Endothelial cell of umbilical vein (primary cell): ENCODE measurements around the gene SPSB2. TPM values are rescaled to one million over a fixed set of nuclear protein-coding genes. Genes with fewer than 3 reads are reported as not detected.

Experiments used
- BruUV-seq: library from RNA; stranded (reverse); fragments of 400-500 nt; replicated peaks from 2 replicates; lab custom pipeline; 2021; lab: Mats Ljungman, UMichigan
- CTCF ChIA-PET: fragments of 300-600, 350-600 bp; sonication (Branson Sonifier 250); formaldehyde crosslinking; loops from one replicate; lab custom pipeline; 2021; ENCODE audit warnings: antibody characterized with exemption, inconsistent platforms; lab: Charles Lee
- POLR2A ChIA-PET: fragments of 300-600, 350-600 bp; sonication (Branson Sonifier 250); formaldehyde crosslinking; loops from one replicate; lab custom pipeline; 2021; ENCODE audit warnings: antibody characterized with exemption, inconsistent platforms; lab: Charles Lee
- DNase-seq: peaks from one replicate; pipeline ENCODE4 v3.0.0-alpha.2; 2011; ENCODE audit warnings: low read depth, low spot score
- FAIRE-seq: peaks from 2 replicates; lab custom pipeline; 2011; peaks lifted over from hg19 to GRCh38; lab: Jason Lieb, UNC
- H2AFZ ChIP-seq: 2 replicates; pipeline ENCODE4 v1.6.0; 2012; ENCODE audit warnings: low read depth, low read length, control low read depth, inconsistent platforms
- H3K27ac ChIP-seq: 2 replicates; pipeline ENCODE4 v1.5.1; 2011; ENCODE audit warnings: low read depth, mild to moderate bottlenecking, control low read depth, low read length, moderate library complexity; ENCODE audit not compliant: insufficient read depth
- H3K27me3 ChIP-seq, 2 experiments: 2 replicates each; pipeline versions ENCODE4 v1.6.0 to v1.6.1; 2011; ENCODE audit warnings: low read length in 2 of 2, mixed read lengths in 1 of 2; ENCODE audit not compliant: control insufficient read depth in 2 of 2, insufficient read depth in 2 of 2
- H3K36me3 ChIP-seq, 2 experiments: 2 replicates in 1 of 2; 3 replicates in 1 of 2; pipeline ENCODE4 v1.5.1; 2011; ENCODE audit warnings: low read length in 2 of 2, mild to moderate bottlenecking in 1 of 2, moderate library complexity in 1 of 2; ENCODE audit not compliant: control insufficient read depth in 2 of 2, insufficient read depth in 2 of 2; ENCODE audit errors: extremely low read depth in 1 of 2
- H3K4me1 ChIP-seq: 3 replicates; pipeline ENCODE4 v1.5.1; 2011; ENCODE audit warnings: mild to moderate bottlenecking, low read length; ENCODE audit not compliant: control insufficient read depth, insufficient read depth; ENCODE audit errors: extremely low read depth
- H3K4me2 ChIP-seq: 2 replicates; pipeline ENCODE4 v1.6.1; 2011; ENCODE audit warnings: low read length, control low read depth, mixed read lengths; ENCODE audit not compliant: insufficient read depth
- H3K4me3 ChIP-seq, 3 experiments: fragments of 200-600 bp in 1 of 3; sonication (generic), shearing (Covaris generic) in 1 of 3; replicated peaks in 1 of 3; 2 replicates each; pipeline ENCODE4 v1.5.1; 2011 to 2016; ENCODE audit warnings: control low read depth in 3 of 3, low read length in 3 of 3, mild to moderate bottlenecking in 2 of 3, inconsistent platforms in 1 of 3, low read depth in 1 of 3, moderate library complexity in 1 of 3; ENCODE audit not compliant: insufficient read depth in 1 of 3
- H3K79me2 ChIP-seq: 2 replicates; pipeline ENCODE4 v1.6.0; 2012; ENCODE audit warnings: low read length, inconsistent platforms; ENCODE audit not compliant: control insufficient read depth, insufficient read depth
- H3K9ac ChIP-seq: replicated peaks from 2 replicates; pipeline ENCODE3; 2011; ENCODE audit warnings: low read length, control low read depth; ENCODE audit not compliant: insufficient read depth; ENCODE audit errors: extremely low read depth
- H3K9me1 ChIP-seq: replicated peaks from 3 replicates; pipeline ENCODE4 v1.6.0; 2011; ENCODE audit warnings: mild to moderate bottlenecking, low read length; ENCODE audit not compliant: control insufficient read depth, insufficient read depth; ENCODE audit errors: extremely low read depth
- H3K9me3 ChIP-seq: replicated peaks from 2 replicates; pipeline ENCODE4 v1.5.1; 2012; ENCODE audit warnings: low read length, inconsistent platforms; ENCODE audit not compliant: control insufficient read depth, insufficient read depth
- H4K20me1 ChIP-seq: replicated peaks from 2 replicates; pipeline ENCODE3; 2011; ENCODE audit warnings: mild to moderate bottlenecking, low read length; ENCODE audit not compliant: control insufficient read depth, insufficient read depth; ENCODE audit errors: extremely low read depth
- EZH2 ChIP-seq: IDR thresholded peaks from 2 replicates; pipeline ENCODE4 v1.6.1; 2012; ENCODE audit warnings: borderline replicate concordance, low read depth, mild to moderate bottlenecking, moderate library complexity, low read length, inconsistent platforms; ENCODE audit not compliant: severe bottlenecking
- FOS ChIP-seq: IDR thresholded peaks from 2 replicates; pipeline ENCODE4 v1.6.1; 2011; ENCODE audit warnings: mild to moderate bottlenecking, low read length, moderate library complexity, borderline replicate concordance; ENCODE audit not compliant: insufficient read depth
- GATA2 ChIP-seq: IDR thresholded peaks from 2 replicates; pipeline ENCODE4 v1.7.0; 2011; ENCODE audit warnings: low read depth, mild to moderate bottlenecking, moderate library complexity, mixed read lengths, low read length; ENCODE audit not compliant: insufficient read length, insufficient read depth
- JUN ChIP-seq: IDR thresholded peaks from 2 replicates; pipeline ENCODE4 v1.6.1; 2011; ENCODE audit warnings: borderline replicate concordance, low read depth; ENCODE audit not compliant: insufficient read length, insufficient read depth
- MYC ChIP-seq: IDR thresholded peaks from one replicate; pipeline ENCODE4 v1.6.1; 2011; ENCODE audit warnings: mild to moderate bottlenecking, low read depth, low read length
- POLR2A ChIP-seq: IDR thresholded peaks from 2 replicates; pipeline ENCODE4 v1.6.1; 2012; ENCODE audit warnings: low read depth, mild to moderate bottlenecking, control low read depth, low read length
- POLR2AphosphoS5 ChIP-seq: IDR thresholded peaks from 2 replicates; pipeline ENCODE4 v1.6.1; 2012; ENCODE audit warnings: low read depth, mild to moderate bottlenecking, control low read depth, low read length, moderate library complexity; ENCODE audit not compliant: insufficient read depth
- dilution Hi-C: fragments of 300-500 bp; cut with MboI; formaldehyde crosslinking; loops from one replicate; pipeline ENCODE4 v1.15.0; 2019; ENCODE audit warnings: low sequenced_read_pairs; ENCODE audit not compliant: extremely low pct_ligation_motif_present
- intact Hi-C: fragments of 100-400 bp; cut with micrococcal nuclease; formaldehyde crosslinking; loops from one replicate; pipeline ENCODE4 v1.10.0; 2022
- polyA plus RNA-seq, 4 experiments: library from polyadenylated mRNA; depleted of rRNA in 3 of 4; stranded (reverse) in 3 of 4; unstranded in 1 of 4; fragments of >200 nt; gene quantifications; 2 replicates each; pipeline versions ENCODE4 v1.2.1 to v1.2.3, GENCODE V29; 2011 to 2012; ENCODE audit warnings: missing spikeins in 1 of 4
- total RNA-seq: library from RNA; stranded (reverse); gene quantifications from 2 replicates; pipeline ENCODE4 v1.2.3, GENCODE V29; 2021
- TF ChIP-seq, protein P1 (sequence below), 2 donors: IDR thresholded peaks; 1 replicate in 1 of 2; 2 replicates in 1 of 2; pipeline ENCODE4 v1.5.1; 2011; ENCODE audit warnings: low read length in 2 of 2, mild to moderate bottlenecking in 2 of 2, moderate library complexity in 2 of 2, control low read depth in 1 of 2, inconsistent platforms in 1 of 2, low read depth in 1 of 2; ENCODE audit not compliant: insufficient read depth in 1 of 2; ENCODE audit errors: extremely low read depth in 1 of 2
- TF ChIP-seq, protein P2 (sequence below): IDR thresholded peaks from 2 replicates; pipeline ENCODE4 v1.6.1; 2011; ENCODE audit not compliant: insufficient read depth, insufficient read length

The SPSB2 gene
- total and polyA plus RNA-seq, 2 donors (not counting 3 experiments of a cell fraction or from before 2014, with no cell fraction given) = 3.8 to 6.9 TPM

DNA sequence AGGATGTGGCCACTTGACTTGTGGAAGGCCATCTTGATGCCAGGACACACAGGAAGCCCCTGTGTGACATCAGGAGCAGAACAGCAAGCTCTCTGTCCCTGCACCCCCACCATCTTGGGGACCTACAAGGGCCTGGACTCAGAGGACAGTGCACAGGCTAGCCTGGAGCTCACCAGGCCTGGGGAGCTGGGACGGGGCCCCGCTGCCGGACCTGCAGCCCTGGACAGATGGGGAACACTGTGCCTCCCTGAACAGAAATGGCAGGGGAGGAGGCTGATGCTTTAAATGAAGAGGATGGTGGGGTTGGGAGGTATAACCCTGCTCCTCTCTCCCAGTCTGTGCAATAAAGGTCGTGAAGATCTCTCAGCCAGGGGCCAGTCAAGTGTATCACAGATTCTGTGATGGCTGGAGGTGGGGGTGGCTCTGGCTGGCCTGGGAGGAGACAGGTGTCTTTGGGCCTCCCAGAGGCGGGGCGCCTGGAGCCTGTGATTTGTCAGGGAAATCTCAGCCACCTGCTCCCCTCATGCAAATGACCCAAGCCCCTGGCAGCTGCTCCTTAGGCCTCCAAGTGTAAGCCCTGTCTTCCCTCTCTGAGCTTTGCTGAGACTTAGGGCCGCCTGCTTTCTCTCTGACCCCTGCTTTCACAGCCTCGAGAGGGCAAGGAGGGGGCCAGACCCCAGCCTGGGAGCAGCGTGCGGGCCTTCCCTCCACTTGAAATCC lies 33.5 kb downstream of the SPSB2 start:
- H3K9me1 ChIP-seq = no peaks in the 10 kb centered on the region
- no peak overlapping the region for H3K9ac ChIP-seq
- H4K20me1 ChIP-seq = no peaks in the 10 kb centered on the region
- TF ChIP-seq POLR2AphosphoS5 = no peak
- H3K4me2 ChIP-seq = no peak overlapping the region
- no peaks in the 10 kb centered on the region for H3K4me1 ChIP-seq
- FAIRE-seq (no peak), DNase-seq (no peak)
- ChIA-PET CTCF (interaction anchor here (0.9 to 1.1 kb wide), 4 partner anchors 12 to 87 kb away, joined by 3 read pairs; partner anchors contain the start of genes CDCA3 and MLF2), POLR2A (interaction anchor here (1.3 kb wide), 1 partner anchor 88 kb away, joined by 3 read pairs; no protein-coding TSS in a partner anchor)
- H3K27ac ChIP-seq = no peak overlapping the region
- H3K9me3 ChIP-seq = no peaks in the 10 kb centered on the region
- H3K36me3 ChIP-seq = peaks cover 5 to 59% of the 10 kb centered on the region in 2 experiments
- H2AFZ ChIP-seq = no peak overlapping the region
- dilution Hi-C loops (no loop called here), intact Hi-C loops (no loop called here)
- no peak overlapping the region for H3K4me3 ChIP-seq
- H3K27me3 ChIP-seq = no peaks in the 10 kb centered on the region
- TSS peak; percentile 77 for BruUV-seq
- H3K79me2 ChIP-seq = no peaks in the 10 kb centered on the region

DNA sequence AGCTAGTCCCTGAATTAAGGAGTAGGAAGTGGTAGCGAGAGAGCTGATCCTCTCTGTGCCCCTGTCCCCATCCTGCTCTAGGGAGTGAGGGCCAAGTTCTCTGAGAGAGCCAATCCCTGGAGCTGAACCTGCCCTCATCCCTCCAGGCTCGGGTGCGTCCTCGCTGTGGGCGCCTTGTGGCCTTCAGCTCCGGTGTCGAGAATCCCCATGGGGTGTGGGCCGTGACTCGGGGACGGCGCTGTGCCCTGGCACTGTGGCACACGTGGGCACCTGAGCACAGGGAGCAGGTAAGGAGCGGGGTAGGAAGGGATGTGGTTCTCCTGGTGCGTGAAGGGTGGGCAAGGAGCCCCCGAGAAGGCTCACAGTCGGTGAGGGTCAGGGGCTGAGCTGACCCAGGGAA lies 34.2 kb downstream of the SPSB2 start:
- FAIRE-seq (no peak), DNase-seq (no peak)
- Histone ChIP-seq H3K9me1 (no peaks in the 10 kb centered on the region), H3K9me3 (no peaks in the 10 kb centered on the region), H3K27me3 (no peaks in the 10 kb centered on the region), H3K4me1 (no peaks in the 10 kb centered on the region), H3K79me2 (no peaks in the 10 kb centered on the region), H3K27ac (no peak overlapping the region), H3K4me3 (no peak overlapping the region), H3K4me2 (no peak overlapping the region), H3K9ac (no peak overlapping the region), H3K36me3 (peaks cover 5 to 61% of the 10 kb centered on the region in 2 experiments), H4K20me1 (no peaks in the 10 kb centered on the region), H2AFZ (no peak overlapping the region)
- TF ChIP-seq FOS = no peak
- no peak for TF ChIP-seq MYC
- no peak for TF ChIP-seq POLR2AphosphoS5
- no peak for TF ChIP-seq GATA2
- TF ChIP-seq, protein P1, sequence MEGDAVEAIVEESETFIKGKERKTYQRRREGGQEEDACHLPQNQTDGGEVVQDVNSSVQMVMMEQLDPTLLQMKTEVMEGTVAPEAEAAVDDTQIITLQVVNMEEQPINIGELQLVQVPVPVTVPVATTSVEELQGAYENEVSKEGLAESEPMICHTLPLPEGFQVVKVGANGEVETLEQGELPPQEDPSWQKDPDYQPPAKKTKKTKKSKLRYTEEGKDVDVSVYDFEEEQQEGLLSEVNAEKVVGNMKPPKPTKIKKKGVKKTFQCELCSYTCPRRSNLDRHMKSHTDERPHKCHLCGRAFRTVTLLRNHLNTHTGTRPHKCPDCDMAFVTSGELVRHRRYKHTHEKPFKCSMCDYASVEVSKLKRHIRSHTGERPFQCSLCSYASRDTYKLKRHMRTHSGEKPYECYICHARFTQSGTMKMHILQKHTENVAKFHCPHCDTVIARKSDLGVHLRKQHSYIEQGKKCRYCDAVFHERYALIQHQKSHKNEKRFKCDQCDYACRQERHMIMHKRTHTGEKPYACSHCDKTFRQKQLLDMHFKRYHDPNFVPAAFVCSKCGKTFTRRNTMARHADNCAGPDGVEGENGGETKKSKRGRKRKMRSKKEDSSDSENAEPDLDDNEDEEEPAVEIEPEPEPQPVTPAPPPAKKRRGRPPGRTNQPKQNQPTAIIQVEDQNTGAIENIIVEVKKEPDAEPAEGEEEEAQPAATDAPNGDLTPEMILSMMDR (IDR thresholded peaks at IDR 0.05; ENCODE audit: extremely low read depth in 1 of 2, insufficient read depth in 1 of 2, low read depth in 1 of 2, low read length in 2 of 2) = no peak
- TF ChIP-seq EZH2 = no peak
- TF ChIP-seq JUN = no peak
- no peak for TF ChIP-seq POLR2A
- TF ChIP-seq, protein P2, sequence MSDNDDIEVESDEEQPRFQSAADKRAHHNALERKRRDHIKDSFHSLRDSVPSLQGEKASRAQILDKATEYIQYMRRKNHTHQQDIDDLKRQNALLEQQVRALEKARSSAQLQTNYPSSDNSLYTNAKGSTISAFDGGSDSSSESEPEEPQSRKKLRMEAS = no peak
- BruUV-seq = no TSS peak
- CTCF ChIA-PET = no interaction called here
- intact Hi-C loops (no loop called here), dilution Hi-C loops (no loop called here)
- POLR2A ChIA-PET = no interaction called here
